MG63 (cell line): Measurements from ENCODE around the gene TTC22. TPM values are rescaled to one million over a fixed set of nuclear protein-coding genes. Genes with fewer than 3 reads are reported as not detected.

ENCODE experiments used
- DNase-seq: peaks from one replicate; pipeline ENCODE4 v3.0.0-alpha.2; 2020
- H3K27me3 ChIP-seq: fragments of 250-450 bp; sonication (Bioruptor Pico); 2 replicates; pipeline ENCODE4 v1.5.1; 2020; ENCODE audit warnings: mild to moderate bottlenecking, moderate library complexity
- H3K36me3 ChIP-seq: fragments of 250-450 bp; sonication (Bioruptor Pico); 2 replicates; pipeline ENCODE4 v1.5.1; 2020; ENCODE audit warnings: mild to moderate bottlenecking, moderate library complexity
- H3K4me3 ChIP-seq: fragments of 250-450 bp; sonication (Bioruptor Pico); 2 replicates; pipeline ENCODE4 v1.5.1; 2020; ENCODE audit warnings: mild to moderate bottlenecking, moderate library complexity
- H3K9me3 ChIP-seq: fragments of 250-450 bp; sonication (Bioruptor Pico); 2 replicates; pipeline ENCODE4 v1.5.1; 2020; ENCODE audit warnings: mild to moderate bottlenecking, moderate library complexity
- total RNA-seq: library from RNA; depleted of rRNA; stranded (reverse); fragments of >200 nt; shearing (Covaris generic); gene quantifications from 2 replicates; pipeline ENCODE4 v1.2.3, GENCODE V29; 2014; ENCODE audit warnings: low replicate concordance

TTC22 gene
- total RNA-seq, 1 experiment from 2014 or later, result not detected

- no peak for DNase-seq
- Histone ChIP-seq H3K9me3 (no peaks in the 10 kb centered on the region), H3K4me3 (no peak overlapping the region), H3K27me3 (no peaks in the 10 kb centered on the region), H3K36me3 (no peaks in the 10 kb centered on the region)
Observed at GRCh38 chr1:54800041-54800898, 853 bp downstream of the TTC22 start.

- Histone ChIP-seq H3K9me3 (no peaks in the 10 kb centered on the region), H3K4me3 (no peak overlapping the region), H3K36me3 (no peaks in the 10 kb centered on the region), H3K27me3 (no peaks in the 10 kb centered on the region)
- peak; percentile 87 for DNase-seq
Observed at GRCh38 chr1:54798769-54799641, 2.1 kb downstream of the TTC22 start.

GRCh38 chr1:54798206-54798605 lies 2.9 kb downstream of the TTC22 start:
- H3K36me3 ChIP-seq, result no peaks in the 10 kb centered on the region
- DNase-seq, result no peak
- H3K9me3 ChIP-seq, result no peaks in the 10 kb centered on the region
- no peak overlapping the region for H3K4me3 ChIP-seq
- H3K27me3 ChIP-seq, result no peaks in the 10 kb centered on the region

GRCh38 chr1:54796902-54797301 lies 4.2 kb downstream of the TTC22 start:
- DNase-seq, result no peak
- no peaks in the 10 kb centered on the region for H3K27me3 ChIP-seq
- H3K9me3 ChIP-seq, result peaks cover 3% of the 10 kb centered on the region; the same call in 1 of the 2 replicates
- H3K36me3 ChIP-seq, result no peaks in the 10 kb centered on the region
- no peak overlapping the region for H3K4me3 ChIP-seq

GRCh38 chr1:54795841-54796468 lies 5.2 kb downstream of the TTC22 start:
- Histone ChIP-seq H3K36me3 (no peaks in the 10 kb centered on the region), H3K9me3 (peaks cover 4% of the 10 kb centered on the region; the same call in 1 of the 2 replicates), H3K27me3 (no peaks in the 10 kb centered on the region), H3K4me3 (no peak overlapping the region)
- DNase-seq, result no peak

- DNase-seq, result no peak
- no peak overlapping the region for H3K4me3 ChIP-seq
- peaks cover 4% of the 10 kb centered on the region; the same call in 1 of the 2 replicates for H3K9me3 ChIP-seq
- H3K36me3 ChIP-seq, result no peaks in the 10 kb centered on the region
- no peaks in the 10 kb centered on the region for H3K27me3 ChIP-seq
Observed at GRCh38 chr1:54795356-54795665, 5.8 kb downstream of the TTC22 start.

DNA sequence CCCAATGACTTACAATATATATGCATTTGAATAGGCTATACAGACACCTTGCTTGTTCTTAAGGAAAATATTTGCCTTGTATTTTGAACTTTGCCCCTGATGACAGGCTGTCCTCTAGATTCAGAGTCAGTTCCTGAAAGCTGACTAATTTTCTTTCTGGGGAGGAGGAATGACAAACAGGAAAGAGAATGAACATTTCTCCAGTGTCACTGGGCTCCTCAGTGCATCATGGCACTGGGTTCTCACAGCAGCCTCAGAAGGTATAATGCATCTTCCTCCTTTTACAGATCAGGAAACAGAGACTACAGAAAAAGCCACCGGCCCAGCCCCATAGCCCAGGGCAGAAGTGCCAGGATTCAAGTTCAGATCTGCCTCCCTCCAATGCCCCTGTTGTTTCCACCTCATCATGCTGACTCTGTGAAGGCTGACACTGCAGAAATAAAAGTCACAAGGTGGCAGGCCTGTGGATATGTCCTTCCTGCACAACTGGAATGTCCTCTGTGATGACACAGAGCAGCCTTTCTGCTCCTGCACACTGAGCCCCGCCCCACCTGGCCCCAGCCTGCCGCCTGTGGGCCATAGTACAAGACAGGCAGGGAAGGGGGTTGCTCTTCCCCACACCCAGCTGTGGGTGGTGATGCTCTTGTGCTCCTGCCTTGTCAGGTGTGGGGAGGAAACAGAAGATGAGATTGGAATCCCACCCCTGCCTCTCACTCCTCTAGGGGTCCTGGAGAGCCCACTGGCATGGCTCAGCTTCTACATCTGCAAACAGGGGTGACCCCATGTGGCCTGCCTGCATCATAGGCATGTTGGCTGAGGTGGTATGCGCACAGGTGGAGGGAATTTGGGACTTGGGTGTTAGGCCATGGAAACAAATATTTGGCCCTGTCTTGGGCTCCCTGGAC lies 6.4 kb downstream of the TTC22 start:
- no peak for DNase-seq

GRCh38 chr1:54792686-54793282 lies 8.3 kb downstream of the TTC22 start:
- H3K9me3 ChIP-seq, result peaks cover 4% of the 10 kb centered on the region; the same call in 1 of the 2 replicates
- no peaks in the 10 kb centered on the region for H3K27me3 ChIP-seq
- DNase-seq, result no peak
- H3K4me3 ChIP-seq, result no peak overlapping the region
- no peaks in the 10 kb centered on the region for H3K36me3 ChIP-seq

More for the DNA sequence above, 6.4 kb downstream of the TTC22 start:
- no peaks in the 10 kb centered on the region for H3K36me3 ChIP-seq
- no peak overlapping the region for H3K4me3 ChIP-seq
- H3K27me3 ChIP-seq, result no peaks in the 10 kb centered on the region
- peaks cover 4% of the 10 kb centered on the region; the same call in 1 of the 2 replicates for H3K9me3 ChIP-seq

DNA sequence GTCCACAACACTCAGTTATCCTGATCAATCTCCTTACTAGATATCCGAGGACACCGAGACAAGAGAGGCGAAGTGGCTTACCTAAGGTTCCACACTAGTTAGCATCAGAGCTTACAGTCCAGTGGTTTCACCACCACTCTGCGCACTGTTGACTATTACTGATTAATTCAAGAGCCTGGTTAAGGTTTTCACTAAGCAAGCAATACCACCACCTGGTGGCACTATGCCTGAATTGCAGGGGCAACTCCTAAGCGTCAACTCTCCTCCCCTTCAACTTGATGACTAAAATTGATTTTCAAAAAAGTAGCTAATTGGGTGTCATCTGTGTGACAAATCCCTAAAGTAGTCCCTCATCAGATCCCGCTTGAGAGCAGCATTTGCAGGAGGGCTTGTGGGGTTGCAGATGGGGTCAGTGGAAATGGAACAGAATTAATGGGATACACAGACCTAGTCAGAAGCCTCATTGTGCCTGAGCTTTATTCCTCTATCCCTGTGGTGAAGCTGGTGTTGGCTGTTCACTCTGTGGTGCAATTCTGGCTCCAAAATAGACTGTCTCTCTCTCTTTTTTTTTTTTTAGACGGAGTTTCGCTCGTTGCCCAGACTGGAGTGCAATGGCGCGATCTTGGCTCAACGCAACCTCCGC lies 9.1 kb downstream of the TTC22 start:
- Histone ChIP-seq H3K9me3 (peaks cover 4% of the 10 kb centered on the region; the same call in 1 of the 2 replicates), H3K36me3 (no peaks in the 10 kb centered on the region), H3K4me3 (no peak overlapping the region), H3K27me3 (no peaks in the 10 kb centered on the region)
- peak; percentile 14 for DNase-seq

- no peak overlapping the region for H3K4me3 ChIP-seq
- peaks cover 4% of the 10 kb centered on the region; the same call in 1 of the 2 replicates for H3K9me3 ChIP-seq
- no peaks in the 10 kb centered on the region for H3K36me3 ChIP-seq
- no peak for DNase-seq
- no peaks in the 10 kb centered on the region for H3K27me3 ChIP-seq
Observed at GRCh38 chr1:54788459-54788858, 12.7 kb downstream of the TTC22 start.

DNA sequence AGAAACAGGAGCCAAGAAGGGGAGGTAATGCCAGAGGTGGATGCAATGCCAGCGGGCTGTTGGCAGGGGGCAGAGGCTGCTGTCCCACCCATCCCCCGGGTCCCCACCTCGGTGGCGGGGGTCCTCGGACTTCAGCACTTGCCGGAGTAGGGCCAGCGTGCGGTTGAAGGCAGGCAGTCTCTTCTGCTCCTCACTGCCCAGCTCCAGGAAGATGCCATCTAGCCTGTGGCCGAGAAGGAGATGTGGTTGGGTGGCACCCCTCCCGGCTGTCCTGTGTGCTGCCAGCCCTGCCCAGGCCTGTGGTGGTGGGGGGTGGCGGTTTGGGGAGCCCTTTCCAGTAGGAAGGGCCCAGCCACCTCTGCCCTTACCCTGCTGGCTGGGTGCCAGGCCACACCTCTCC lies 13.5 kb downstream of the TTC22 start:
- peaks cover 4% of the 10 kb centered on the region; the same call in 1 of the 2 replicates for H3K9me3 ChIP-seq
- H3K27me3 ChIP-seq, result no peaks in the 10 kb centered on the region
- no peak for DNase-seq
- no peaks in the 10 kb centered on the region for H3K36me3 ChIP-seq
- no peak overlapping the region for H3K4me3 ChIP-seq

GRCh38 chr1:54786778-54787177 lies 14.3 kb downstream of the TTC22 start:
- Histone ChIP-seq H3K27me3 (no peaks in the 10 kb centered on the region), H3K36me3 (no peaks in the 10 kb centered on the region), H3K9me3 (no peaks in the 10 kb centered on the region), H3K4me3 (no peak overlapping the region)
- DNase-seq, result no peak

- Histone ChIP-seq H3K4me3 (no peak overlapping the region), H3K27me3 (no peaks in the 10 kb centered on the region), H3K36me3 (no peaks in the 10 kb centered on the region), H3K9me3 (no peaks in the 10 kb centered on the region)
- no peak for DNase-seq
Observed at GRCh38 chr1:54784066-54784465, 17.1 kb downstream of the TTC22 start.

- no peak overlapping the region for H3K4me3 ChIP-seq
- no peak for DNase-seq
- no peaks in the 10 kb centered on the region for H3K36me3 ChIP-seq
- no peaks in the 10 kb centered on the region for H3K27me3 ChIP-seq
- H3K9me3 ChIP-seq, result no peaks in the 10 kb centered on the region
Observed at GRCh38 chr1:54782588-54782987, 18.5 kb downstream of the TTC22 start.

GRCh38 chr1:54782156-54782555 lies 19.0 kb downstream of the TTC22 start:
- no peak for DNase-seq
- H3K4me3 ChIP-seq, result no peak overlapping the region
- H3K27me3 ChIP-seq, result no peaks in the 10 kb centered on the region
- no peaks in the 10 kb centered on the region for H3K9me3 ChIP-seq
- no peaks in the 10 kb centered on the region for H3K36me3 ChIP-seq
